ENCODE results near the gene TYW1.
A peak's percentile ranks its signal among the peaks of the same experiment; 100 is the strongest.
"Not testable (repeated sequence)": the region's sequence is repeated elsewhere in the genome, so short reads cannot be mapped to it uniquely, and the experiment has no call there.

Gene TYW1

GRCh38 chr7:66996444-66997191 lies at the start of gene TYW1:
TSS of gene TYW1 (plus strand) at chr7:66996833. CDS start at chr7:66996979, 146 bp downstream.
- in situ Hi-C loops (cut with MboI; ENCODE audit: low pct_unique_long_range_greater_than_20kb, low sequenced_read_pairs): not testable (repeated sequence)
- DNase-seq: peak; percentile 99

- DNase-seq: no peak
- in situ Hi-C loops (cut with MboI; ENCODE audit: low pct_unique_long_range_greater_than_20kb, low sequenced_read_pairs): no loop called here
Measured at GRCh38 chr7:66948480-66949109, 48.0 kb upstream of the TYW1 start.

- in situ Hi-C loops (cut with MboI; ENCODE audit: low pct_unique_long_range_greater_than_20kb, low sequenced_read_pairs): no loop called here
- no peak for DNase-seq
Measured at GRCh38 chr7:66950311-66950710, 46.3 kb upstream of the TYW1 start.

- no peak for DNase-seq
- in situ Hi-C loops (cut with MboI; ENCODE audit: low pct_unique_long_range_greater_than_20kb, low sequenced_read_pairs): no loop called here
Measured at GRCh38 chr7:66950763-66951162, 45.9 kb upstream of the TYW1 start.

- in situ Hi-C loops (cut with MboI; ENCODE audit: low pct_unique_long_range_greater_than_20kb, low sequenced_read_pairs): no loop called here
- DNase-seq: no peak
Measured at GRCh38 chr7:66952343-66953043, 44.1 kb upstream of the TYW1 start.

GRCh38 chr7:66953044-66953427 lies 43.6 kb upstream of the TYW1 start:
- DNase-seq: no peak
- in situ Hi-C loops (cut with MboI; ENCODE audit: low pct_unique_long_range_greater_than_20kb, low sequenced_read_pairs): no loop called here

GRCh38 chr7:66957595-66958290 lies 38.9 kb upstream of the TYW1 start:
- in situ Hi-C loops (cut with MboI; ENCODE audit: low pct_unique_long_range_greater_than_20kb, low sequenced_read_pairs): no loop called here

GRCh38 chr7:66958538-66959350 lies 37.9 kb upstream of the TYW1 start:
- in situ Hi-C loops (cut with MboI; ENCODE audit: low pct_unique_long_range_greater_than_20kb, low sequenced_read_pairs): no loop called here

More at GRCh38 chr7:66957595-66958290, 38.9 kb upstream of the TYW1 start:
- DNase-seq: no peak

GRCh38 chr7:66960192-66960591 lies 36.4 kb upstream of the TYW1 start:
- in situ Hi-C loops (cut with MboI; ENCODE audit: low pct_unique_long_range_greater_than_20kb, low sequenced_read_pairs): no loop called here
- DNase-seq: no peak

More at GRCh38 chr7:66958538-66959350, 37.9 kb upstream of the TYW1 start:
- DNase-seq: no peak

- in situ Hi-C loops (cut with MboI; ENCODE audit: low pct_unique_long_range_greater_than_20kb, low sequenced_read_pairs): no loop called here
- DNase-seq: no peak
Measured at GRCh38 chr7:66961096-66961495, 35.5 kb upstream of the TYW1 start.

- in situ Hi-C loops (cut with MboI; ENCODE audit: low pct_unique_long_range_greater_than_20kb, low sequenced_read_pairs): no loop called here
- DNase-seq: peak; percentile 14
Measured at GRCh38 chr7:66964411-66964810, 32.2 kb upstream of the TYW1 start.

- no peak for DNase-seq
- in situ Hi-C loops (cut with MboI; ENCODE audit: low pct_unique_long_range_greater_than_20kb, low sequenced_read_pairs): no loop called here
Measured at GRCh38 chr7:66967029-66967428, 29.6 kb upstream of the TYW1 start.

GRCh38 chr7:66969001-66969400 lies 27.6 kb upstream of the TYW1 start:
- in situ Hi-C loops (cut with MboI; ENCODE audit: low pct_unique_long_range_greater_than_20kb, low sequenced_read_pairs); DNase-seq: not testable (repeated sequence)

- in situ Hi-C loops (cut with MboI; ENCODE audit: low pct_unique_long_range_greater_than_20kb, low sequenced_read_pairs): no loop called here
- no peak for DNase-seq
Measured at GRCh38 chr7:66970310-66970709, 26.3 kb upstream of the TYW1 start.

- DNase-seq: no peak
- in situ Hi-C loops (cut with MboI; ENCODE audit: low pct_unique_long_range_greater_than_20kb, low sequenced_read_pairs): no loop called here
Measured at GRCh38 chr7:66974986-66975590, 21.5 kb upstream of the TYW1 start.

- DNase-seq; in situ Hi-C loops (cut with MboI; ENCODE audit: low pct_unique_long_range_greater_than_20kb, low sequenced_read_pairs): not testable (repeated sequence)
Measured at GRCh38 chr7:66978312-66978711, 18.3 kb upstream of the TYW1 start.

GRCh38 chr7:66979013-66979412 lies 17.6 kb upstream of the TYW1 start:
- DNase-seq; in situ Hi-C loops (cut with MboI; ENCODE audit: low pct_unique_long_range_greater_than_20kb, low sequenced_read_pairs): not testable (repeated sequence)

- in situ Hi-C loops (cut with MboI; ENCODE audit: low pct_unique_long_range_greater_than_20kb, low sequenced_read_pairs); DNase-seq: not testable (repeated sequence)
Measured at GRCh38 chr7:66980336-66980735, 16.3 kb upstream of the TYW1 start.
